ENCODE results near the gene PADI1. TPM values are rescaled to one million over a fixed set of nuclear protein-coding genes. Genes with fewer than 3 reads are reported as not detected.

Gene PADI1
- total RNA-seq, 1 donor from 2014 or later, result not detected

DNA sequence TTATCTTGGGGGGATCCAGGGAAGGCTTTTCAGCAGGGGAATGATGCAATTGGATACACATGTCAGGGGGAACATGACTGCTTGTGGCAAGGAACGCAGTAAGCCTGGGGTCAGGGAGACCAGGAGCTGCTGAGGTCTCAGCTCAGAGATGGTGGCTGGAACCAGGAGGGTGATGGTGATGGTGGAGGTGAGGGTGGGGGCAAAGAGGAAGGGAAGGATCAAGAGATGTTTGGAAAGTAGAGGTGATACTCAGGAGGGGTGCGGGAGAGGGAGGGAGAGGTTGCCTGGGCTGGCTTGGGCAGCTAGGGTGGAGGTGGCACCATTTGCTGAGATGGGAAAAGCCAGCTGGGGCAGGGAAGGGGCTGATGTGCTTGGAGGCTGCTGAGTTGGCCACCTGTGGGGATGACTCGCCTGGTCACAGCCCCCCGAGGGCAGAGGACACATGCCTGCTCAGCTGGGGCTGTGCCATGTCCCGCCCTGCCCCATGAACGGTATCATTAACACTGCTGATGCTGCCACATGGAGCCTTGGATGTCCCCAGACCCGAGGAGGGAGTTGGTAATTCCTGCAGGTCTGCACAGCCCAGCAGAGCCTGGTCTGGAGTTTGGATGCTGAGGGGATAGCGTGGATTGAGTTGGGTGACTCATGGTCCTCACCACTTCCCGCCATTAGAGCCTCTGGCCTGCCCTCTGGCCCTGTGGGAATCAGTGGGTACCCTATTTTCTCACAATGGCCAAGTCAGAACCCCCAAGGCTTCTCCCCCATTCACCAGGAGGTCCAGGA, 6.3 kb upstream of the PADI1 start:
- DNase-seq (ENCODE audit: low read depth) (peak; percentile 20), FAIRE-seq (no peak)
- no peak overlapping the region for H3K27ac ChIP-seq (ENCODE audit: low read depth, low read length)
- peaks cover 24% of the 10 kb centered on the region for H3K4me1 ChIP-seq (ENCODE audit: insufficient read depth, low read length)
- H3K36me3 Mint-ChIP-seq (ENCODE audit: low read depth, unreplicated experiment), result no peaks in the 10 kb centered on the region
- H4K20me1 ChIP-seq (ENCODE audit: insufficient read depth, low read length), result no peaks in the 10 kb centered on the region
- no peak for TF ChIP-seq EZH2 (IDR thresholded peaks at IDR 0.05; ENCODE audit: insufficient read depth, low read length)
- TF ChIP-seq, protein P1, sequence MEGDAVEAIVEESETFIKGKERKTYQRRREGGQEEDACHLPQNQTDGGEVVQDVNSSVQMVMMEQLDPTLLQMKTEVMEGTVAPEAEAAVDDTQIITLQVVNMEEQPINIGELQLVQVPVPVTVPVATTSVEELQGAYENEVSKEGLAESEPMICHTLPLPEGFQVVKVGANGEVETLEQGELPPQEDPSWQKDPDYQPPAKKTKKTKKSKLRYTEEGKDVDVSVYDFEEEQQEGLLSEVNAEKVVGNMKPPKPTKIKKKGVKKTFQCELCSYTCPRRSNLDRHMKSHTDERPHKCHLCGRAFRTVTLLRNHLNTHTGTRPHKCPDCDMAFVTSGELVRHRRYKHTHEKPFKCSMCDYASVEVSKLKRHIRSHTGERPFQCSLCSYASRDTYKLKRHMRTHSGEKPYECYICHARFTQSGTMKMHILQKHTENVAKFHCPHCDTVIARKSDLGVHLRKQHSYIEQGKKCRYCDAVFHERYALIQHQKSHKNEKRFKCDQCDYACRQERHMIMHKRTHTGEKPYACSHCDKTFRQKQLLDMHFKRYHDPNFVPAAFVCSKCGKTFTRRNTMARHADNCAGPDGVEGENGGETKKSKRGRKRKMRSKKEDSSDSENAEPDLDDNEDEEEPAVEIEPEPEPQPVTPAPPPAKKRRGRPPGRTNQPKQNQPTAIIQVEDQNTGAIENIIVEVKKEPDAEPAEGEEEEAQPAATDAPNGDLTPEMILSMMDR (IDR thresholded peaks at IDR 0.05; ENCODE audit: insufficient read depth, low read depth, low read length), result no peak
- H2AFZ ChIP-seq (ENCODE audit: low read depth, low read length), result peak overlapping the region; percentile 19
- peak overlapping the region; percentile 42 for H3K4me2 ChIP-seq (ENCODE audit: low read length)
- no peaks in the 10 kb centered on the region for H3K36me3 ChIP-seq (ENCODE audit: insufficient read depth, low read length)
- H3K9me3 Mint-ChIP-seq (ENCODE audit: unreplicated experiment), result no peaks in the 10 kb centered on the region
- no peak overlapping the region for H3K9ac ChIP-seq (ENCODE audit: low read length)
- H3K27me3 ChIP-seq (ENCODE audit: insufficient read depth, low read length), result no peaks in the 10 kb centered on the region
- no peak overlapping the region for H3K4me3 ChIP-seq (ENCODE audit: insufficient read depth, low read depth, low read length)
- no peak overlapping the region for H3K27ac Mint-ChIP-seq (ENCODE audit: unreplicated experiment)
- H3K79me2 ChIP-seq (ENCODE audit: insufficient read depth, low read length), result no peaks in the 10 kb centered on the region
- peaks cover 15% of the 10 kb centered on the region for H3K27me3 Mint-ChIP-seq (ENCODE audit: low read depth, unreplicated experiment)
- peaks cover 15% of the 10 kb centered on the region for H3K4me1 Mint-ChIP-seq (ENCODE audit: low read depth, unreplicated experiment)
- no peaks in the 10 kb centered on the region for H3K9me3 ChIP-seq (ENCODE audit: insufficient read depth, low read depth, low read length)
- no peak overlapping the region for H3K4me3 Mint-ChIP-seq (ENCODE audit: unreplicated experiment)

DNA sequence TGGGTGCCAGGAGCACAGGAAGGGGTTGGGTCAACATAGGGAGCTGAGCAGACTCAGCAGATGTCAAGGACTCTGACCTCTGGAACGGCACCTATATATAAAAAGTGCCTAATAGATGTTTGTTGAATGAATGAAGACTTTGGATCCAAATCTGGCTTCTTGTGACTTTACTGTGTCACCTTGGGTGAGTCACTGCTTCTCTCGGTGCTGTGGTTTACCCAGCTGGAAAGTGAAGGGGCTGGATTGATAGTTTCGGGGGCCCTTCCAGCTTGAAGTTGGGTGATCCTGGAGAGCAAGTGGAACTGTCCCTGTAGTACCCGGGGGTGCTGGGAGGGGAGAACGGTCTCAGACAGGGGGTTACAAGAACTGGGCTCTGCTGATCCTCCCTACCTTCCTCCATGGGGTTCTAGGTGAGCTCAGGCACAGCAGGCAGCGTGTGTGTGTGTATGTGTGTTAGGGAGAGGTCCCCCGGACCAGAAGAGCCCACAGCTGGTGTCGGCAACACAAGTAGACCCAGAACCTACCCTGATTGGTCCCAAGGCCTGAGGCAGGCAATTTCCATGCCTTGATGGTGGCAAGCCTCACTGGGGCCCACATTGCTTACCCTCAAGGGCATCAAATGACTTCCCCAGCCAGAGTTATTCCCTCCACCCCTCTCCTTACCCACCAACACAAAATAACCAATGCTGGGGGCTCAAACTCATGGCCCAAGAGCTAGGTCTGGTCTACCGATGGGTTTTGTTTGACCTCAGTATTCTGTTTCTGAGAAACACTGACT, 5.5 kb upstream of the PADI1 start:
- no peak for FAIRE-seq
- H3K27ac ChIP-seq (ENCODE audit: low read depth, low read length), result no peak overlapping the region
- peaks cover 21% of the 10 kb centered on the region for H3K4me1 ChIP-seq (ENCODE audit: insufficient read depth, low read length)
- no peak overlapping the region for H2AFZ ChIP-seq (ENCODE audit: low read depth, low read length)
- Mint-ChIP-seq H3K36me3 (ENCODE audit: low read depth, unreplicated experiment) (no peaks in the 10 kb centered on the region), H3K9me3 (ENCODE audit: unreplicated experiment) (no peaks in the 10 kb centered on the region), H3K27ac (ENCODE audit: unreplicated experiment) (peak overlapping the region; percentile 48), H3K4me3 (ENCODE audit: unreplicated experiment) (no peak overlapping the region), H3K27me3 (ENCODE audit: low read depth, unreplicated experiment) (peaks cover 20% of the 10 kb centered on the region), H3K4me1 (ENCODE audit: low read depth, unreplicated experiment) (peaks cover 13% of the 10 kb centered on the region)
- no peaks in the 10 kb centered on the region for H4K20me1 ChIP-seq (ENCODE audit: insufficient read depth, low read length)
- H3K27me3 ChIP-seq (ENCODE audit: insufficient read depth, low read length), result no peaks in the 10 kb centered on the region
- H3K79me2 ChIP-seq (ENCODE audit: insufficient read depth, low read length), result no peaks in the 10 kb centered on the region
- peak overlapping the region; percentile 42 for H3K4me2 ChIP-seq (ENCODE audit: low read length)
- no peaks in the 10 kb centered on the region for H3K36me3 ChIP-seq (ENCODE audit: insufficient read depth, low read length)
- TF ChIP-seq, protein P1 (IDR thresholded peaks at IDR 0.05; ENCODE audit: insufficient read depth, low read depth, low read length), result no peak
- TF ChIP-seq EZH2 (IDR thresholded peaks at IDR 0.05; ENCODE audit: insufficient read depth, low read length), result no peak
- H3K4me3 ChIP-seq (ENCODE audit: insufficient read depth, low read depth, low read length), result no peak overlapping the region
- DNase-seq (ENCODE audit: low read depth), result peak; percentile 33
- H3K9me3 ChIP-seq (ENCODE audit: insufficient read depth, low read depth, low read length), result no peaks in the 10 kb centered on the region
- no peak overlapping the region for H3K9ac ChIP-seq (ENCODE audit: low read length)
